Caco-2 (cell line): ENCODE data around the gene OR5H6. TPM values are rescaled to one million over a fixed set of nuclear protein-coding genes. Genes with fewer than 3 reads are reported as not detected.
"Not testable (repeated sequence)": the region's sequence is repeated elsewhere in the genome, so short reads cannot be mapped to it uniquely, and the experiment has no call there.

Experiments used
- BruUV-seq: library from RNA; stranded (reverse); fragments of 400-500 nt; replicated peaks from 2 replicates; lab custom pipeline; 2021; lab: Mats Ljungman, UMichigan
- CTCF ChIA-PET: fragments of 300-600 bp; sonication (Branson Sonifier 250); formaldehyde crosslinking; loops from one replicate; lab custom pipeline; 2022; ENCODE audit warnings: antibody characterized with exemption; lab: Charles Lee
- POLR2A ChIA-PET: fragments of 300-600 bp; sonication (Branson Sonifier 250); formaldehyde crosslinking; loops from one replicate; lab custom pipeline; 2022; ENCODE audit warnings: antibody characterized with exemption; lab: Charles Lee
- DNase-seq, 2 experiments: peaks; one replicate each; pipeline versions ENCODE4 v3.0.0 to v3.0.0-alpha.2; 2020 to 2022
- H3K27me3 ChIP-seq: replicated peaks from 2 replicates; pipeline ENCODE4 v1.6.0; 2011; ENCODE audit warnings: low read length; ENCODE audit not compliant: control insufficient read depth, insufficient read depth
- H3K36me3 ChIP-seq: 2 replicates; pipeline ENCODE4 v1.5.1; 2011; ENCODE audit warnings: low read length; ENCODE audit not compliant: control insufficient read depth, insufficient read depth
- H3K4me1 ChIP-seq: fragments of 250-450 bp; sonication (Bioruptor Pico); 2 replicates; pipeline ENCODE4 v1.5.1; 2020; ENCODE audit warnings: mild to moderate bottlenecking
- H3K4me3 ChIP-seq: 2 replicates; pipeline ENCODE4 v1.5.1; 2011; ENCODE audit warnings: low read depth, mild to moderate bottlenecking, control low read depth, low read length
- H3K9me3 ChIP-seq: fragments of 250-450 bp; sonication (Bioruptor Pico); 2 replicates; pipeline ENCODE4 v1.5.1; 2020; ENCODE audit warnings: mild to moderate bottlenecking, moderate library complexity
- H3K27ac Mint-ChIP-seq: one replicate; pipeline ENCODE4 v1.8.0; 2022; ENCODE audit warnings: mixed read lengths; ENCODE audit not compliant: unreplicated experiment
- H3K27me3 Mint-ChIP-seq: one replicate; pipeline ENCODE4 v1.8.0; 2022; ENCODE audit warnings: mixed read lengths; ENCODE audit not compliant: insufficient read depth, unreplicated experiment
- H3K36me3 Mint-ChIP-seq: one replicate; pipeline ENCODE4 v1.8.0; 2022; ENCODE audit warnings: mild to moderate bottlenecking, mixed read lengths; ENCODE audit not compliant: insufficient read depth, unreplicated experiment
- H3K4me1 Mint-ChIP-seq: one replicate; pipeline ENCODE4 v1.8.0; 2022; ENCODE audit warnings: low read depth, mixed read lengths; ENCODE audit not compliant: unreplicated experiment
- H3K4me3 Mint-ChIP-seq: one replicate; pipeline ENCODE4 v1.8.0; 2022; ENCODE audit warnings: mild to moderate bottlenecking, moderate library complexity, mixed read lengths; ENCODE audit not compliant: unreplicated experiment
- H3K9me3 Mint-ChIP-seq: one replicate; pipeline ENCODE4 v1.8.0; 2022; ENCODE audit warnings: mixed read lengths; ENCODE audit not compliant: unreplicated experiment
- intact Hi-C: fragments of 100-400 bp; cut with micrococcal nuclease; formaldehyde crosslinking; loops from one replicate; pipeline ENCODE4 v1.10.0; 2022; ENCODE audit not compliant: unreplicated experiment
- total RNA-seq: library from RNA; stranded (reverse); gene quantifications from 2 replicates; pipeline ENCODE4 v1.2.3, GENCODE V29; 2022
- TF ChIP-seq, protein P1 (sequence below), 2 experiments: fragments of 200-600 bp in 1 of 2; IDR thresholded peaks; 1 replicate in 1 of 2; 2 replicates in 1 of 2; pipeline versions ENCODE4 v1.5.1 to v1.8.0; 2011 to 2022; ENCODE audit warnings: antibody characterized with exemption in 1 of 2, control low read depth in 1 of 2, inconsistent platforms in 1 of 2, low read depth in 1 of 2, low read length in 1 of 2, mild to moderate bottlenecking in 1 of 2, moderate library complexity in 1 of 2; ENCODE audit not compliant: insufficient read depth in 1 of 2, severe bottlenecking in 1 of 2, unreplicated experiment in 1 of 2

The OR5H6 gene
- total RNA-seq, 1 experiment from 2014 or later: not detected

DNA sequence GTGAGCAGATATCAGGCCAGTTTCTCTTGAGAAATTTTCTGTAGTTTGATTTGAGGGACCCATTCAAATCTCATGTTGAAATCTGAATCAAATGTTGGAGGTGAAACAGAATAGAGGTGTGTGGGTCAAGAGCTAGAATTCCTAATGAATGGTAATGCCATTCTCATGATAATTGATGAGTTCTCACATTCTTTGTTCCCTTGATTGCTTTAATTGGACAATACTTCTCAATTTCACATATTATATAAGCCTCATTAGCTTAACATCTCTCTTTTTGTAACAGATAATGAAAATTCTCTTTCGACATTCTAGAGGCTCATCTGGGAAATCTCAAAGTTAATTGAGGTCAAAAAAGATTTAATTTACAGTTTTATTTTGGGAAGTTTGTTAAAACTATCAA, 21.9 kb upstream of the OR5H6 start:
- H3K36me3 Mint-ChIP-seq: no peaks in the 10 kb centered on the region
- Histone ChIP-seq H3K4me3 (no peak overlapping the region), H3K27me3 (no peaks in the 10 kb centered on the region), H3K4me1 (no peaks in the 10 kb centered on the region), H3K36me3 (no peaks in the 10 kb centered on the region), H3K9me3 (no peaks in the 10 kb centered on the region)
- no TSS peak for BruUV-seq
- intact Hi-C loops: loop anchor here (10.0 kb wide), 1 partner anchor 83 kb away; no protein-coding TSS in a partner anchor
- peaks cover 13% of the 10 kb centered on the region for H3K9me3 Mint-ChIP-seq
- H3K27ac Mint-ChIP-seq: no peak overlapping the region
- H3K4me3 Mint-ChIP-seq: no peak overlapping the region
- POLR2A ChIA-PET: no interaction called here
- CTCF ChIA-PET: no interaction called here
- H3K27me3 Mint-ChIP-seq: no peaks in the 10 kb centered on the region
- TF ChIP-seq, protein P1, sequence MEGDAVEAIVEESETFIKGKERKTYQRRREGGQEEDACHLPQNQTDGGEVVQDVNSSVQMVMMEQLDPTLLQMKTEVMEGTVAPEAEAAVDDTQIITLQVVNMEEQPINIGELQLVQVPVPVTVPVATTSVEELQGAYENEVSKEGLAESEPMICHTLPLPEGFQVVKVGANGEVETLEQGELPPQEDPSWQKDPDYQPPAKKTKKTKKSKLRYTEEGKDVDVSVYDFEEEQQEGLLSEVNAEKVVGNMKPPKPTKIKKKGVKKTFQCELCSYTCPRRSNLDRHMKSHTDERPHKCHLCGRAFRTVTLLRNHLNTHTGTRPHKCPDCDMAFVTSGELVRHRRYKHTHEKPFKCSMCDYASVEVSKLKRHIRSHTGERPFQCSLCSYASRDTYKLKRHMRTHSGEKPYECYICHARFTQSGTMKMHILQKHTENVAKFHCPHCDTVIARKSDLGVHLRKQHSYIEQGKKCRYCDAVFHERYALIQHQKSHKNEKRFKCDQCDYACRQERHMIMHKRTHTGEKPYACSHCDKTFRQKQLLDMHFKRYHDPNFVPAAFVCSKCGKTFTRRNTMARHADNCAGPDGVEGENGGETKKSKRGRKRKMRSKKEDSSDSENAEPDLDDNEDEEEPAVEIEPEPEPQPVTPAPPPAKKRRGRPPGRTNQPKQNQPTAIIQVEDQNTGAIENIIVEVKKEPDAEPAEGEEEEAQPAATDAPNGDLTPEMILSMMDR (IDR thresholded peaks at IDR 0.05; ENCODE audit: insufficient read depth in 1 of 2, low read depth in 1 of 2, low read length in 1 of 2, severe bottlenecking in 1 of 2, unreplicated experiment in 1 of 2): no peak
- H3K4me1 Mint-ChIP-seq: no peaks in the 10 kb centered on the region
- DNase-seq: no peak

GRCh38 chr3:98243843-98244242, 20.2 kb upstream of the OR5H6 start:
- Histone ChIP-seq H3K4me1 (no peaks in the 10 kb centered on the region), H3K36me3 (no peaks in the 10 kb centered on the region), H3K9me3 (no peaks in the 10 kb centered on the region), H3K4me3 (no peak overlapping the region), H3K27me3 (no peaks in the 10 kb centered on the region)
- Mint-ChIP-seq H3K27me3 (no peaks in the 10 kb centered on the region), H3K4me1 (no peaks in the 10 kb centered on the region), H3K27ac (no peak overlapping the region), H3K9me3 (peaks cover 13% of the 10 kb centered on the region), H3K36me3 (no peaks in the 10 kb centered on the region), H3K4me3 (no peak overlapping the region)
- intact Hi-C loops: loop anchor here (10.0 kb wide), 1 partner anchor 81 kb away; no protein-coding TSS in a partner anchor
- no peak for DNase-seq
- TF ChIP-seq, protein P1 (IDR thresholded peaks at IDR 0.05; ENCODE audit: insufficient read depth in 1 of 2, low read depth in 1 of 2, low read length in 1 of 2, severe bottlenecking in 1 of 2, unreplicated experiment in 1 of 2): no peak
- CTCF ChIA-PET: no interaction called here
- BruUV-seq: no TSS peak
- POLR2A ChIA-PET: no interaction called here

- POLR2A ChIA-PET: no interaction called here
- CTCF ChIA-PET: no interaction called here
- intact Hi-C loops: loop anchor here (10.0 kb wide), 1 partner anchor 79 kb away; no protein-coding TSS in a partner anchor
- DNase-seq: no peak
- BruUV-seq: no TSS peak
- no peaks in the 10 kb centered on the region for H3K4me1 Mint-ChIP-seq
- Histone ChIP-seq H3K4me1 (no peaks in the 10 kb centered on the region), H3K9me3 (no peaks in the 10 kb centered on the region; the same call in 1 of the 2 replicates), H3K27me3 (no peaks in the 10 kb centered on the region), H3K4me3 (no peak overlapping the region), H3K36me3 (no peaks in the 10 kb centered on the region)
- no peaks in the 10 kb centered on the region for H3K27me3 Mint-ChIP-seq
- TF ChIP-seq, protein P1 (IDR thresholded peaks at IDR 0.05; ENCODE audit: insufficient read depth in 1 of 2, low read depth in 1 of 2, low read length in 1 of 2, severe bottlenecking in 1 of 2, unreplicated experiment in 1 of 2): no peak
- H3K4me3 Mint-ChIP-seq: no peak overlapping the region
- no peaks in the 10 kb centered on the region for H3K36me3 Mint-ChIP-seq
- H3K27ac Mint-ChIP-seq: no peak overlapping the region
- peaks cover 13% of the 10 kb centered on the region for H3K9me3 Mint-ChIP-seq
Observed at GRCh38 chr3:98246142-98246541, 17.9 kb upstream of the OR5H6 start.

DNA sequence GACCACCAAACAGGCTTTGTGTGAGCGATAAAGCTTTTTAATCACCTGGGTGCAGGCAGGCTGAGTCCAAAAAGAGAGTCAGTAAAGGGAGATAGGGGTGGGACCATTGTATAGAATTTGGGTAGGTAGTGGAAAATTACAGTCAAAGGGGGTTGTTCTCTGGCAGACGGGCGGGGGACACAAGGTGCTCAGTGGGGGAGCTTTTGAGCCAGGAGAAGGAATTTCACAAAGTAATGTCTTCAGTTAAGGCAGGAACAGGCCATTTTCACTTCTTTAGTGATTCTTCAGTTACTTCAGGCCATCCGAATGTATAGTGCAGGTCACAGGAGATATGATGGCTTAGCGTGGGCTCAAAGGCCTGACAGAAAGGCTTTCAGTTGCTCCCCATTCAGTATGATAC, 8.0 kb upstream of the OR5H6 start:
- H3K36me3 Mint-ChIP-seq, intact Hi-C loops, BruUV-seq, H3K36me3 ChIP-seq, H3K4me3 Mint-ChIP-seq, H3K27me3 ChIP-seq, POLR2A ChIA-PET, H3K9me3 ChIP-seq, H3K4me1 Mint-ChIP-seq, DNase-seq, CTCF ChIA-PET, H3K27me3 Mint-ChIP-seq, H3K4me1 ChIP-seq, H3K27ac Mint-ChIP-seq, H3K4me3 ChIP-seq: not testable (repeated sequence)
- H3K9me3 Mint-ChIP-seq: peaks cover 24% of the 10 kb centered on the region
